NCI-H2227 (cell line): ENCODE data around the gene GOLGA8M.
"Not testable (repeated sequence)": the region's sequence is repeated elsewhere in the genome, so short reads cannot be mapped to it uniquely, and the experiment has no call there.

Experiments
- DNase-seq: peaks from one replicate; lab custom pipeline; 2025; ENCODE audit not compliant: unreplicated experiment; lab: John Stamatoyannopoulos, UW

GOLGA8M gene

GRCh38 chr15:28712270-28712669, at the start of gene GOLGA8M:
GOLGA8M (minus strand) TSS chr15:28712421; CDS start chr15:28712323, 98 bp downstream.
- DNase-seq, result not testable (repeated sequence)

- not testable (repeated sequence) for DNase-seq
Observed at GRCh38 chr15:28742890-28743289, 30.7 kb upstream of the GOLGA8M start.

- not testable (repeated sequence) for DNase-seq
Observed at GRCh38 chr15:28738590-28739292, 26.5 kb upstream of the GOLGA8M start.

- not testable (repeated sequence) for DNase-seq
Observed at GRCh38 chr15:28738200-28738561, 26.0 kb upstream of the GOLGA8M start.

GRCh38 chr15:28737521-28738199, 25.4 kb upstream of the GOLGA8M start:
- DNase-seq, result peak; percentile 5

- peak; percentile 0 for DNase-seq
Observed at GRCh38 chr15:28728061-28728460, 15.8 kb upstream of the GOLGA8M start.

GRCh38 chr15:28727026-28727425, 14.8 kb upstream of the GOLGA8M start:
- not testable (repeated sequence) for DNase-seq

- DNase-seq, result no peak
Observed at GRCh38 chr15:28726102-28726501, 13.9 kb upstream of the GOLGA8M start.

- no peak for DNase-seq
Observed at GRCh38 chr15:28725556-28725955, 13.3 kb upstream of the GOLGA8M start.

GRCh38 chr15:28723986-28724385, 11.8 kb upstream of the GOLGA8M start:
- not testable (repeated sequence) for DNase-seq

GRCh38 chr15:28719626-28720025, 7.4 kb upstream of the GOLGA8M start:
- not testable (repeated sequence) for DNase-seq

- DNase-seq, result not testable (repeated sequence)
Observed at GRCh38 chr15:28718576-28718975, 6.4 kb upstream of the GOLGA8M start.

- not testable (repeated sequence) for DNase-seq
Observed at GRCh38 chr15:28714176-28714575, 2.0 kb upstream of the GOLGA8M start.

GRCh38 chr15:28703927-28704326, 8.3 kb downstream of the GOLGA8M start:
- not testable (repeated sequence) for DNase-seq

- not testable (repeated sequence) for DNase-seq
Observed at GRCh38 chr15:28702427-28702826, 9.8 kb downstream of the GOLGA8M start.

GRCh38 chr15:28694006-28694751, 18.0 kb downstream of the GOLGA8M start:
- DNase-seq, result not testable (repeated sequence)

GRCh38 chr15:28693021-28693420, 19.2 kb downstream of the GOLGA8M start:
- not testable (repeated sequence) for DNase-seq

- not testable (repeated sequence) for DNase-seq
Observed at GRCh38 chr15:28673533-28673932, 38.7 kb downstream of the GOLGA8M start.

- DNase-seq, result not testable (repeated sequence)
Observed at GRCh38 chr15:28672122-28672521, 40.1 kb downstream of the GOLGA8M start.

- DNase-seq, result not testable (repeated sequence)
Observed at GRCh38 chr15:28666402-28666801, 45.8 kb downstream of the GOLGA8M start.

GRCh38 chr15:28664575-28664974, 47.6 kb downstream of the GOLGA8M start:
- DNase-seq, result not testable (repeated sequence)

- not testable (repeated sequence) for DNase-seq
Observed at GRCh38 chr15:28663717-28664116, 48.5 kb downstream of the GOLGA8M start.
